Activated gamma-delta T cell treated with Interleukin-2 at 50 U/mL for 16 hours (primary cell): ENCODE data around the gene DLX6.

ENCODE experiments used
- DNase-seq: peaks from one replicate; pipeline ENCODE4 v3.0.0-alpha.2; 2020

Gene DLX6

DNA sequence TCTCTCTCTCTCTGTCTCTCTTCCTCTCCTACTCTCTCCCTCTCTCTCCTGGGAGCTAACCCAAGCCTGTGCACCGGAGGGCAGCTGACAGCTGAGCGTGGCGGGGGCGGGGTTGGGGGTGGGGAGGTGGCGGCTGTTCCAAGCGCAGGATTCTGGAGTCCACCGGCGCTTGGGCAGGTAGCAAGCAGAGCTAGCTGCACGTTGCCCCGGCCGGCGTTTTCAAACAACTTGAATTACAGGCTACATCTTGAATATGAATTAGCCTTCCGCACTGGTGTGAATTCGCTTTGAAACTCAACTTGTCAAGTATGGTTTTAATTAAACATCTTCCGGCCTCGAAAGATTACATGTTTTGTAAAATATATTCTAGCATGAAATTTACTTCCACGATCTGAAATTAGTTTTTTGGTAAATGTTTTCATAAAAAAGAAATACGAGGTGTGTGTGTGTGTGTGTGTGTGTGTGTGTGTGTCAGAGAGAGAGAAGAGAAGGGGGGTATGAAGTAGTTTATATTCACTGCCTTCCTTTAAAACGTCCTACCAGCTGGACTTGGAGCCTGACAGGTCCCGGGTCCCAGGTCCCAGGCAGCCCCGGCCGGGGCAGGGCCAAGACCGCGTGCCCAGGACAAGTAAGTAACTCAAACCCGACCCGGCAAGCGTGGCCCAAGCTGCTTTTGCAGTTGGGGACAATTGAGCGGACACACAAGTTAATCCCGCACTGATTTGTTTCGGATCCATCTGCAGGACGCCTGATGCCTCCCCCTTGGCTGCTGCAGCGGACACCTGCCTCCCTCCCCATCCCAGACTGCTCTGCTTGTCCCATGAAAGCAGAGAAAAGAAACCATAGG, 9.0 kb upstream of the DLX6 start:
- no peak for DNase-seq

DNA sequence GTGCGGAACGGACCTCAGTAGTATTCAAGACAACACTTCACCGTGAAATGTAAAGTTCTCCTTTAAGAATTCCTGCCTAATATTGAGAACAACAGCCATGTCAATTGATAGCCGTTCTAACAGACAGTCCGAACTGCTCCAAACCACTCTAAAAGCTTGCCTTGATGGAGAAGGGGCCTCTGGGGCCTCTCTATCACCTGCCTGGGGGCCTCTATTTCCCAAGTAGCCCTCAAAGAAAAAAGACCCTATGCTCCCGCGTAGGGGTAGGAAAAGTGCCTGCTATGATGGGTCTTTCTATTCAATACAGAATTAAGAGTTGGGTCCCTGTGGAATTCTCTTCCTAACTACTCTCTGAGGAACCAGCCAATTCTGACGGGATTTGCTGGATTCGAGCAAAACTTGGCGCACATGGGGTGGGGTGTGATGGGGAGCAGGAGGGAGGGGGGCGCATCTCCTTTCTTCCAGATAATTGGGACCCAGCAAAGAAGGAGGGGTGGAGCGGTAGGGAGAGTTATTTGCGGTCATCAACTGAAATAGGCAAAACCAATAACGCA, 8.3 kb upstream of the DLX6 start:
- no peak for DNase-seq

DNA sequence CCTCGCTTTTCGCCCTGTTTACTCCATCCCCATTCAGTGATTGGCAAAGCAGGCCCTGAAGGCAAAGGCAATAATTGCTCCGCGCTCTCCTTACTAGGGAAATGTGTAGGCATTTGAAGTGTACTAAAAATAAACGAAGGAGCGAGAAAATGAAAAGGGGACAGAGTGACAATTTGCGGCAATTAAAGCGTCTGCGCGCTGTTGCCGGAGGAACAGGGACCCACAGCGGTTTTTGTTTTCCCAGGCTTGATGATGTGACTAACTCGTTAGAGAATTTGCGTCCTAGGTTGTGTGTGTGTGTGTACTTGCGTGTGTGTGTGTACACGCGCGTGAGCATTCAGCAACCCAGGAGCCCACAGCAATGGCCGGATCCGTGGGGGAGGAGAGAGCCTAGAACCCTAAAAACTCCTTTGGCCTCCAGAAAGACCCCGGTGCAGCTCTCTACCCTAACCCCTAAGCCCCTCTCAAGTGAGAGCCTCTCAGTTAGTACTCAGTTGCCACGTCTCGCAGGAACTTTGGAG, 7.8 kb upstream of the DLX6 start:
- DNase-seq, result no peak

DNA sequence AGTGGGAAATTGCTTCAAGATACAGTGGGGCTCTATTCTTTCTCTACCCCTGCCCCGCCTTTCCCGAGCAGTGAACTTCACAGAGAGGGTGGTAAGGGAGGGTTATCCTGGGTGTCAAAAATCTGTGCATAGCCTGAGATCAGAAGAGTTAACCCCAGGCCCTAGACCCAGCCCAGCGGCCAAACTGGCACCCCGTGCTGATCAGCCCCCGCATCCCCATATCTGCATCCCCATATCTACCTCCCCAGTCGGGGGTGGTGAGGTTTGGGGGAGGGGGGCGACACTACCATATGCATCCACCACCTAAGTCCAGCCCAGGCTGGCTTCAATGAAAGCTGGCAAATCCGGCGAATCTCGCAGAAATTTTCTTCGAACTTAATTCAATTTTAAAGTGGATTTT, 7.0 kb upstream of the DLX6 start:
- DNase-seq, result no peak

DNA sequence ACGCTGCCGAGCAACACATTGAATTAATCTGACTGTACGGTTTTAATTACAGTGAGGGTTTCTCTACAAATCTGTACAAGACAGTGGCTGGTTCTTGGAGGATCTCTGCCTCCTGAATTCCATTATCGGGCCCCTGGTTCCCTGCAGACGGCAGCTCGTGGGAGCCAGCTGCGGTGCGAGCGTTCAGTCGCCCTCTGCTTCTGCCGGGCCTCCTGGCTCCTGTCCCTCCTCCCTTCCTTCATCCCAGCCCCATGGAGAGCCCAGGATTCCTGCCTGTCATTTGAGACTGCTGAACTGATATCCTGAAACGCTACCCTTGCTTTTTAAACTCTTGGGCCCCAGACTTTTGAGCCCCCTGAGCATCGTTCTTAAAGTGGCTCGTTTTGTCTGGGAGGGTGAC, 6.6 kb upstream of the DLX6 start:
- DNase-seq, result no peak

DNA sequence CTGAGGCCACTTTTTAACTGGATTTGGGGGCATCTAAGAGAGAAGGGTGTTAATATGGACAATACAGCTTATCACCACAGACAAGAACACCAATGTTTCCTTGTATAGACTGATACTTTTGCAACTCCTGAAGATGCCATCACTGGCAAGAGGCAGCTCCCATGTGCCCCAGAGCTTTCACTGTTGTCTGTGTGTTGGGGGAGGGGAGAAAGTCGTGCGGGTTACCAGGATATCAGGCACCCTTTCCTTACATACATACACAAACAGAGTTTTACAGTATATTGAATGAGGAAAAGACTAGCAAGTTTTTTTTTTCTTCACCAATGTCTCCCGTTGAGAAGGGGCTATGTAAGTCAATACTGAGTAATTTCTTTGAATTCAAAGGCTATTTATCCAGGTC, 4.1 kb upstream of the DLX6 start:
- no peak for DNase-seq

DNA sequence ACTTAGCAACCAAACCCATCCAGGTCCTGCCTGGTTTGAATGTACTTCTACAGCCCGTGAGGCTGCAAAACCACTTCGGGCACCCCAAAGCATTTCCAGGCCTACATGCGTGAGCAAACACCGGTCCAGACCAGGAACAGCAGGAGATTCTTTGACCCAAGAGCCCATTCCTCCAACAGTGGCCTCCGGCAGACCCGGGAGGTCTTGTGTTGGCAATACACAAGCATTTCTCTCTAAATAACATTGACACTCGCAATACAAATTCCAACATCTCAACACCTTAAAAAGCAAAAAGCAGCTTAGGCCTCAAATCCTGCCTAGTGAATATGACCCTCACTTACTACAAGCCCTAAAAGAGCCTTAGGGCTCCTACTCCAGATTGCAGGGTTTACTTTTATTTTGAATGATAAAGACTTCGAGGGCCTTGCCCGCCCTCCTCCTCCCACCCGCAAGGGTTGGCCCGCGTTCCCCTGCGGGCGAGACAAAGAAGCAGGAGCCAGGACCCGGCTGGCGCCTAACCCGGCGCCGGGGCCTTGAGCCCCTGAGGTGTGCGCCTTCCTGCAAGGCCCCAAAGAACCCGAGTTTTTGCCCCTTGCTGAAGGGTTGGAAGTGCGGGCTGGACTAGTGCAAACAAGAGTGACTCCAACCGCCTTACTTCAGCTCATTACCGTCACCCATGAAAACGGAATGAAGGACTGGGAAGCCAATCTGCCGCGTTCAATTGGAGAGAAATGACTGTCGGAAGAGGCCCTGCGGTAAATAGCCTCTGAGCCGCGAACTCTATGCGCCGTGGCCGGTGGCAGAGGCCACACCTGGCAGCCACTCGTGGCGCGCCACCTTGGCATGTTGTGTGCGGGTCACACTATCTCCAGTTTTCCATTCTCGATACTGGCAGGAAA, 3.4 kb upstream of the DLX6 start:
- DNase-seq, result no peak

DNA sequence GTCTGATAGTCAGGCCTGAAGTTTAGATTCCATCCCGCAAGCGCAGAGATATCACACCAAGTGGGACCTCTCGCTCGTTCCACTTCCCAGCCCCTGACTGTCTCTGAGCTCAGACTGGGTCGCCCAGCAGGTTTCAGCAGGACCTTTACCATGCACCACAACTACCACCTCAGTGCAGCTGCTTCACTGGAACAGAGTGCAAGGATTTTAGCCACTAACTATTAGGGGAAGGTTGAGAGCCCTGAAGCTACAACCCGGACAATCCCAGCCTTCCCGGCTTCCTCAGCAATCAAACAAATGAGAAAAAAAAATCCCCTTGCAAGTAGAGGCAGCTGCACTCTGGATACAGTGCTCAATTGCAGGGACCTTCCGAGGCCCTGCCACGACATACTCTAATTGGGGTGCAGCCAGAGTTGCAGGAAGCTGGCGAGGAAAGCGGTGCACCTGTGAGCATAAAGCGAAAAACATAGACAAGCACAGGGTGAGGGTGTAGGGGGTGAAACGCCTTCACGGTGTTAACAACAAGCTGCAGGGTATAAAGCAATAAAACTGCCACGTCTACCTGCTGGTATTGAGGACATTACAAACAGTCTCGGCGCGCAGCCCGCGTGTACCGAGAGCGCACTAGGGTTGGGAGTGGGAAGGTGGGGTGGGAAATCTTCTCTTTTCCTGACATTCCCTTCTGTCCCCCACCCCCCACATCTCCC, 2.6 kb upstream of the DLX6 start:
- no peak for DNase-seq

DNA sequence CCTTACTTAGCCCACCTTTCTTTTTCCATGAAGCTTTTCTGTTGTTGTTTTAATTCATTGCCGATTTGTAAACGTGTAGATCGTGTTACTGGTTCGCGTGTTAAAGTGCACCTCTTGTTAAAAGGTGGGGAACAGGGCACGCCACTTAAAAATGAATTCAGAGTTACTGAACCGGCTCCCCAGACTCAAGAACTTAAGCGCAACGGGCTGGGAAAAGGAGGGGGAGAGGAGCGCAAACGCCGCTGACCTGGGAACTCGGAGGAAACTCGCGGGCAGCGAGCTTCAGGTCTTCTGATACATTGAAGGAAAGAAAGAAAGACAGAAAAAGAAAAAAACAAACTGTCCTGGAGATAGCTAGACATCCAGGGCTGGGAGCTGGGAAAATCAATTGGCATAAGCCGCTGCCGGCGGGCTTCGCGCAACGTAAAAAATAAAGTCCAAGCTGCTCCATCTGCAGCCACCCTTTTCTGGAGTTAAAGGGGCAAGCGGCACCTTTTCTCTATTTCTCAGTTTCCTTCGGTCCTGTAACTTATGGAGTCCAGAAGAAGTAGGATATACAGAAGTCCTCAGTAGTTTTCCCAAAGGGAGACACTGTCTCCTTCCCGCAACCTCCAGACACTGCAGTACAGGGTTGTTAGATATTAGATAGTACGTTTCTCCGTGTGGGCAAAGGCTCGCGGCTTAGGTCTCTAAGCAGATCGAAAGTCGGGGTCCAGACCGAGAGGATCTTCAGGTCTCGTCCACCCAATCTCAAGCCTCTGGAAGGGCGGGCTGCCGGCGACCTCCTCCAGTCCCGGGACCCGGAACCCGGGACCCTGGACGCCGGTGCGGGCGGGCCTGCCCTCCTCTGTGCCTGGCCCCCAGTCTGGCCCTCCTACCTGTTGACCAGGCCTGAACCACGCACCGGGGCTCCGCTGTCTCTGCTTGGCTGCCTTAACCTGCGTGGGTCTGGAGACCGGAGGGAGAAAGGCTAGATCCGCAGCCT, 1.8 kb upstream of the DLX6 start:
- DNase-seq, result no peak

DNA sequence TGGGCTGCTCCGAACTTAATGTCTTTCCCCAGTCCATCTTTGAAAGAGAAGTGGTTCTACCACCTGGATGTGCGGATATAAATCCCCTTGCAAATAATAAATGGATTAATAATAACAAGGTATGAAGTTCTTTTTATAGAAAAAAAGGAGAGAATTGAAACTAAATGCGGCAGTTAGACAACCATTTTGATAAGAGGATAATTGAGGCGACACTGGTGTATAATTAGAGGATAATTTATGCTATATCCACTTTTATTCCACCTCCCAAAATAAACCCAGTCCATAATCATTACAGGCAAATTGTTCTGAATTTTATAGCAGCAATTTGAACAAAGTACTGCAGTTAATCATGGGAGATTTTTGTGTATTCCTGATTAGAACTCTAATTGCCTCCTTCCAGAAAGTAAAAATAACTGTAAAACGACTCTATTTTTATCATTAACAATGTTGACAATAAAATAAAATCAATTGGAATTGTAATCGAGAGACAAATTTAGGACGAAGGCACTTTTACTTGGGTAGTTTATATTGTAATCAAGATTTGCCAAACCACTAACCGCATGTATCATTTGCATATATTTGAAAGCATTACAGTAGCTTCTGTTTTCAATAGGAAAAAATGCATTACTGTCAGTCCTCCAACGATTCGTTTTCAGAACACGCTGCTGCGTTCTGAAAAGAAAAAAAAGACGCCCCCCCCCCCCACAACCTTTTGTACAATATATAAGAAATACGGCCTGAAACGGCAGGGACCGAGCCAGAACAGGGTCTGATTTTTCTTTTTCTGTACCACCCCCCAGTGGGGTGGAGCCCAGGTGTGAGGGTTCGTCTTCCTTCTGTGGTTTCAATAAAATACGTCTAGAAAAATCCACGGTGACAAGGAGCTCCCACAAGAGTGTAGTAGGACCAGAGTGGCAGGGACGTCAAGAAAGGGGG, 838 bp upstream of the DLX6 start:
- DNase-seq, result no peak

DNA sequence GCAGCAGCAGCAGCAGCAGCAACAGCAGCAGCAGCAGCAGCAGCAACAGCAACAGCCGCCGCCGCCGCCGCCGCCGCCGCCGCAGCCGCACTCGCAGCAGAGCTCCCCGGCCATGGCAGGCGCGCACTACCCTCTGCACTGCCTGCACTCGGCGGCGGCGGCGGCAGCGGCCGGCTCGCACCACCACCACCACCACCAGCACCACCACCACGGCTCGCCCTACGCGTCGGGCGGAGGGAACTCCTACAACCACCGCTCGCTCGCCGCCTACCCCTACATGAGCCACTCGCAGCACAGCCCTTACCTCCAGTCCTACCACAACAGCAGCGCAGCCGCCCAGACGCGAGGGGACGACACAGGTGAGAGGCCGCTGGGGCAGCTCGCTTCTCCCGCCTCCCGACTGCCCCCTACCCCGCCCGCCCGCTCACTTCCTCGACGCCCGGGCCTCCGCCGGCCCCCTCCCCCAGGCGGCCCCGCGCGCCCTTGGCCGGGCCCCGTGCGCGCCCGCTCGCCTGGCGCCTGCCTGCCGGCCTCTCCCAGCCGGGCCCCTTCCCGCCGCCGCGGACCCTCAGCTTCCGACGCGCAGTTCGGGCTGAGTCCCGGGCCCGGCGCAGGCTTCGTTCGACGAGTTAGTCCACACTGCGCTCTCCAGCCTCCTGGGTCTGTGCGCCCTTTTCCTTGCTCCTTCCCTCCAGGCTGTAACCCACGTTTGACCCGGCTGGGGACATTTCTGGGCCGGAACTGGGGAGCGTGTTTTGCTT, 882 bp downstream of the DLX6 start:
- no peak for DNase-seq

DNA sequence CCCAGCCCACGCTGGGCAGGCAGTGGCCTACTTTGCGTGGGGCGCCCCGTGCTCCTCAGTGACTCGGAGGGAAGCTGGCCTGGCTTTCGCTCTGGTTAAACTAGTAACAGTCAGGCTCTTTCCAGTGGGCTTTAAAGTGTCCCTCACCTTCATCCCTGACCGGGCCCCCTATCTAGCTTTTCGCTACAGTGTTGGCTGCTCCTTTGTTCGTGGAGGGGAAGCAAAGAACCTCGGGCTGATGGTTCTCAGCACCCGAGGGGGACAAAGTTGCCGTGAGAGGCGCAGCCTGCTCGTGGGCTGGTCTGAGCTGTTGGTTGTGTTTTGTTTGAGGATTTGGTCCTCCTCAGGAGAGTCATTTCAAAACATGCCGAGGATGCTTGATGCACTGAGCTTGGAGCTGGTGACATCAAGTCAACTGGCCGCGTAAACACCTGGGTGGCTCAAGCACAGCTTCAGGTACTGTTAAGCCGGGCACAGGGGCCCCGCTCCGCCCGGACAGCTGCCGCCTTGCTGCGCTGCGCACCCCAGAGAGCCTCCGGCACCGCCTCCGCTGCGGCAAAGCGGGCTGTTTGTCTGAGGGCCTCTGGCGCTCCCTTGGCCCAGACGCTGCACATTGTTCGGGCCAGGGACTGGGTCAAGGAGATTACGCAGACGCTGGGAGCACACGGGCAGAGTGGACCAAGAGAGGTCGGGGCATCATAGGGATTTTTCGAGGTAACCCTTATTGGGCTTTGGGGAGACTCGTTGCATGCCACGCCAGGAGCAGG, 1.6 kb downstream of the DLX6 start:
- DNase-seq, result no peak

DNA sequence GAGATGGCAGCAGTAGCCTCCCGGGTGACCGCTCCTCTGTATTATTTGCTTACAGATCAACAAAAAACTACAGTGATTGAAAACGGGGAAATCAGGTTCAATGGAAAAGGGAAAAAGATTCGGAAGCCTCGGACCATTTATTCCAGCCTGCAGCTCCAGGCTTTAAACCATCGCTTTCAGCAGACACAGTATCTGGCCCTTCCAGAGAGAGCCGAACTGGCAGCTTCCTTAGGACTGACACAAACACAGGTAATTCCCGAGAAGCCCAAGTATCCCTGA, 2.2 kb downstream of the DLX6 start:
- DNase-seq, result no peak

DNA sequence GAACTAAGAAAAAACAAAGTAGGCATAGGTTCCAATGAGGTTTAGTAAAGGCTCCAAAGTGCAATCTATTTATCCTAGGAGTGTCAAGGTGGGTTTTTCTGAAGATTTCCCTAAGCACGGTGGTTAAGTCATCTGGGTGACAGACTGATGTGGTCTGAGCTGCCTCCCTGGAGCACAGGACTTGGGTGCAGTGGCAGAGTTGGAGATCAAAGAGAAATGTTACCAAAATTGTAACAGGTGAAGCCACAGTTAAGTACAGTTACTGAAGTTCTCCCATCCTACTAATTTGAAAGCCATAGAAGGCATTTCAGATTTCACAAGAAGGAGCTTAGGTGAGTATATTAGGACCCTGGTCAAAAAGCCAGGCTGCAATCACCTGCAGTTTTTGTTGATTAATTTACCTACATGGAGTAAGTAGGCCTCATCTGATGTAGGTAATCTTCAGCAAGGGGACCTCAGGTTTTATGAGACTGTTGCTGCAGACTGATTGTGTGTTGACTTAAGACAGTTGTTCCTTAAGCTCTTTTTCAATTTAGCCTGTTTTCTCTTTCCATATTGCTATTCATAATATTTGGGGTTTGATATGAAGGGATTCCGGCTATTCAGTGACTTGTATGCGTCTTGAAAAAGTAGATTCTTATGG, 3.0 kb downstream of the DLX6 start:
- no peak for DNase-seq

DNA sequence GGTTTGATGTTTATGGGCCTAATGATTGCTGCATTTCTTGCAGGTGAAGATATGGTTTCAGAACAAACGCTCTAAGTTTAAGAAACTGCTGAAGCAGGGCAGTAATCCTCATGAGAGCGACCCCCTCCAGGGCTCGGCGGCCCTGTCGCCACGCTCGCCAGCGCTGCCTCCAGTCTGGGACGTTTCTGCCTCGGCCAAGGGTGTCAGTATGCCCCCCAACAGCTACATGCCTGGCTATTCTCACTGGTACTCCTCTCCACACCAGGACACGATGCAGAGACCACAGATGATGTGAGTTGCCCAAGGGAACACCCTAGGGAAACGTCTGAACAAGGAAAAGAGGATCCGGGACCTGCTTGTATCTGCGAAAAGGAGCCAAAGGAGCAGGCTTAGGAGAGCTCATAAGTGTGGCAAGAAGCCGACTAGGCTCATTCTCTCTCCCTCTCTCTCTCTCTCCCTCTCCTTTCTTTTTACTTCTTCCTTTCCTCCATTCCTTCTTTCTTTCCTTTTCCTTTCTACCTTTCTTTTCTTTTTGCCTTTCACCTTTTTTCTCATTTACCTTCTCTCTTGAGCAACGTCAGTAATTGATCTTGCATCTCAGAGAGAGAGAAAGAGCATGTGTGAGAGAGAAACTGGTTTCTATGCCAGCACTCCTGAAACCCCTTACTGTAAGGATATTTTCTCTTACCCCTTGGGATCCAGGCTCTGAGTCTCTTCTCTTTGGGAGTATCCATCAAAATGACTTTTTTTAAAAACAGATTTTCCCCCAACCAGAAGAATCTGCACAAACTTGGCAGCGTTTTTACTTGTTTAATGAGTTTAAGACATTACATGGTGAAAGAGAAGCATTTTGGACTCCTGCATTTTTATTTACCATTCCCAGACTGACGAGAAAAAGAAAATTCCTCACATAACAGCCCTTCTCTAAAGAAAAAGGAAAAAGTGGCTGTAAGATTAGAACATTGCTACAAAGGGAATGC, 4.7 kb downstream of the DLX6 start:
- no peak for DNase-seq

DNA sequence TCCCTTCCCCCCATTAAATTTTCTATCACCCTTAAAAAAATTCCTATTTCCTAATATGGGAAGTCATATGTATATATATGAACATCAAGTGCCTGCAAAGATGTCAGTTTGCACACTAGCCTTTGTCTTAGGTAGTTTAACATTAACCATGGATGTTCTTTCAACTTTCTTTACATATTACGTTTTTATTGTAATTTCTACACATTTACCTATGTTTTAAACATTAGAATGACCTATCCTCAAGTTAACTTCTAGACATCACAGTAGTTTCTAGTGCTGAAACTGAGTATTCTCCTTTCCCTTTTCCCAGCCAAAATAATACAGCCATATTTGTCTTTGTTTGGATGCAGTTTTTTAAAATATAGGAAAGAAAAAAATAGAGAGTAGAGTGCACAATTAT, 5.8 kb downstream of the DLX6 start:
- DNase-seq, result no peak
